ENCODE results near the gene CIITA. TPM values are rescaled to one million over a fixed set of nuclear protein-coding genes. Genes with fewer than 3 reads are reported as not detected.

The CIITA gene
- total RNA-seq, 2 donors from 2014 or later: 0.26 TPM; not detected in 1

DNA sequence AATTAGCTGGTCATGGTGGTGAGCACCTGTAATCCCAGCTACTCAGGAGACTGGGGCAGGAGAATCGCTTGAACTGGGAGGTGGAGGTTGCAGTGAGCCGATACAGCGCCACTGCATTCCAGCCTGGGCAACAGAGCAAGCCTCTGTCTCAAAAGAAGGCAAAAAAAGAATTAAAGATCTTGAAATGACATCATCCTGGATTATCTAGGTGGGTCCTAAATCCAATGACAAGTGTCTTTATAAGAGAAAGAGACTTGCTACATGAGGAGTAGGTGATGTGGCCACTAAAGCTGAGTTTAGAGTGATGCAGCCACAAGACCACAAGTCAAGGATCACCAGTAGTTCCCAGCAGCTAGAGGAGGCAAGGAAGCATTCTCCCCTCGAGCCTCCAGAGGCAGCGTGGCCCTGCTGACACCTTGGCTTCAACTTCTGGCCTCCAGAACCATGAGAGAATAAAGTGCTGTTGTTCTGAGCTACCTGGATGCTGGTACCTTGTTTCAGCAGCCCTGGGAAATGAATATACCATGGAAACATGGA is 15.8 kb downstream of the CIITA start:
- Mint-ChIP-seq H3K4me1 (no peaks in the 10 kb centered on the region), H3K27ac (no peak overlapping the region), H3K4me3 (no peak overlapping the region), H3K9me3 (no peaks in the 10 kb centered on the region), H3K36me3 (ENCODE audit: low read depth) (no peaks in the 10 kb centered on the region), H3K27me3 (ENCODE audit: insufficient read depth) (peaks cover 10% of the 10 kb centered on the region)
- Histone ChIP-seq H3K4me3 (ENCODE audit: low read length) (no peak overlapping the region), H3K27me3 (ENCODE audit: control insufficient read depth, insufficient read depth, low read length, poor library complexity, severe bottlenecking) (peaks cover 4% of the 10 kb centered on the region), H3K9ac (ENCODE audit: extremely low read depth, low read length, poor library complexity, severe bottlenecking) (no peak overlapping the region), H3K9me3 (ENCODE audit: control insufficient read depth, low read length) (no peaks in the 10 kb centered on the region), H3K36me3 (ENCODE audit: control insufficient read depth, insufficient read depth, low read length) (no peaks in the 10 kb centered on the region), H3K4me1 (ENCODE audit: control insufficient read depth, insufficient read depth, low read length) (no peaks in the 10 kb centered on the region), H3K27ac (ENCODE audit: low read depth, low read length) (no peak overlapping the region)
- 82 to 85% methylated on average over 5 of the region's 5 CpGs for WGBS, 2 experiments (ENCODE audit: insufficient coverage in 1 of 2, insufficient read length in 1 of 2)
- TF ChIP-seq, protein P1, sequence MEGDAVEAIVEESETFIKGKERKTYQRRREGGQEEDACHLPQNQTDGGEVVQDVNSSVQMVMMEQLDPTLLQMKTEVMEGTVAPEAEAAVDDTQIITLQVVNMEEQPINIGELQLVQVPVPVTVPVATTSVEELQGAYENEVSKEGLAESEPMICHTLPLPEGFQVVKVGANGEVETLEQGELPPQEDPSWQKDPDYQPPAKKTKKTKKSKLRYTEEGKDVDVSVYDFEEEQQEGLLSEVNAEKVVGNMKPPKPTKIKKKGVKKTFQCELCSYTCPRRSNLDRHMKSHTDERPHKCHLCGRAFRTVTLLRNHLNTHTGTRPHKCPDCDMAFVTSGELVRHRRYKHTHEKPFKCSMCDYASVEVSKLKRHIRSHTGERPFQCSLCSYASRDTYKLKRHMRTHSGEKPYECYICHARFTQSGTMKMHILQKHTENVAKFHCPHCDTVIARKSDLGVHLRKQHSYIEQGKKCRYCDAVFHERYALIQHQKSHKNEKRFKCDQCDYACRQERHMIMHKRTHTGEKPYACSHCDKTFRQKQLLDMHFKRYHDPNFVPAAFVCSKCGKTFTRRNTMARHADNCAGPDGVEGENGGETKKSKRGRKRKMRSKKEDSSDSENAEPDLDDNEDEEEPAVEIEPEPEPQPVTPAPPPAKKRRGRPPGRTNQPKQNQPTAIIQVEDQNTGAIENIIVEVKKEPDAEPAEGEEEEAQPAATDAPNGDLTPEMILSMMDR (conservative IDR thresholded peaks at IDR 0.05): peak; percentile 26
- no peak for DNase-seq

DNA sequence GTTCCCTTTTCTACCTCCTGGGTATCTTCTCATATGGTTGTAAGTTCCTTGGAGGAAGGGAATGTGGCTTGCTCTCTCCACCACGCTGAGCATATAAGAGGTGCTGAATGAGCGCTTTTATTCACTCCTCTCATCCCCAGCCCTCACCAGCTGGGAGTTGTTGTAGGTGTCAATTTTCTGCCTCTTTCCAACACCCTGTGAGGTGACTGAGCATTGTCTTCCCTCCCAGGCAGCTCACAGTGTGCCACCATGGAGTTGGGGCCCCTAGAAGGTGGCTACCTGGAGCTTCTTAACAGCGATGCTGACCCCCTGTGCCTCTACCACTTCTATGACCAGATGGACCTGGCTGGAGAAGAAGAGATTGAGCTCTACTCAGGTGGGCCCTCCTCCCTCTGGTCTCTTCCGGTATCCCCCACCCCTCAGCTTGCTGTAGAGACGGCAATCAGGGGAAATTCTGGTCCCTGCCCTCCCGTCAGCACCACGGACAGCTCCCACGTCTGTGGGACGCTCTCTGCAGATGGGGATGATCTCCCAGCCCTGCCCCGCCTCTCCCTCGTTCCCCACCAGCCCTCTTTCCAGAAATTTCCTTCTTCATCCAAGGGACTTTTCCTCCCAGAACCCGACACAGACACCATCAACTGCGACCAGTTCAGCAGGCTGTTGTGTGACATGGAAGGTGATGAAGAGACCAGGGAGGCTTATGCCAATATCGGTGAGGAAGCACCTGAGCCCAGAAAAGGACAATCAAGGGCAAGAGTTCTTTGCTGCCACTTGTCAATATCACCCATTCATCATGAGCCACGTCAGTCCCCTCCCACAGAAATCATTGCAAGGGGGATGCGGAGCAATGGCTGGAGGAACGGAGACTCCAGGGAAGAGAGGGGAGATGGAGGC is 18.3 kb downstream of the CIITA start:
- peaks cover 6% of the 10 kb centered on the region for H3K27me3 Mint-ChIP-seq (ENCODE audit: insufficient read depth)
- 27 to 50% methylated on average over 2 to 14 of the region's 17 CpGs for whole genome bisulfite sequencing, 2 experiments (ENCODE audit: insufficient coverage in 1 of 2, insufficient read length in 1 of 2)
- no peak overlapping the region for H3K27ac Mint-ChIP-seq

DNA sequence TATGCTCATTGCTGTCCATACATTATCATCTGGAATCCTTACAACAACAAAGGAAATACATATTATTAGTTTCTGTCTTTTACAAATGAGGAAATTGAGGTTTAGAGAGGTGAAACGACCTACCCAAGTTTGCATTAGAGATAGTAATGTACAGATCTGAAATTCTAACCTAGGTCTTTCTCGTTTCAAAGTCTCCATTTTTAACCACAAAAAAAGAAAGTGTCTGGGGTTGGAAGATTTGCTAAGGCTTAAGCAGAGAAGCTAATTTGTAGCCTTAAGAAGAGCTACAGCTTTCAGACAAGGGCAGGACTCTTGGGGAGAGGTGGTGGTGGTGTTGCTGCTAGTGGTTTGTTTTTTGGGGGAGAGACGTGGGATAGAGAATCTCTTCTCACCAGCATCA is 19.2 kb downstream of the CIITA start:
- no peak overlapping the region for H3K4me3 Mint-ChIP-seq
- peaks cover 6% of the 10 kb centered on the region for H3K27me3 Mint-ChIP-seq (ENCODE audit: insufficient read depth)

More for the DNA sequence above, 18.3 kb downstream of the CIITA start:
- H3K9me3 ChIP-seq (ENCODE audit: control insufficient read depth, low read length): no peaks in the 10 kb centered on the region
- Mint-ChIP-seq H3K36me3 (ENCODE audit: low read depth) (no peaks in the 10 kb centered on the region), H3K4me3 (no peak overlapping the region), H3K4me1 (no peaks in the 10 kb centered on the region), H3K9me3 (no peaks in the 10 kb centered on the region)
- DNase-seq: peak; percentile 96
- H3K9ac ChIP-seq (ENCODE audit: extremely low read depth, low read length, poor library complexity, severe bottlenecking): no peak overlapping the region
- TF ChIP-seq, protein P1 (conservative IDR thresholded peaks at IDR 0.05): no peak
- H3K36me3 ChIP-seq (ENCODE audit: control insufficient read depth, insufficient read depth, low read length): no peaks in the 10 kb centered on the region
- H3K4me3 ChIP-seq (ENCODE audit: low read length): no peak overlapping the region
- no peak overlapping the region for H3K27ac ChIP-seq (ENCODE audit: low read depth, low read length)
- H3K4me1 ChIP-seq (ENCODE audit: control insufficient read depth, insufficient read depth, low read length): no peaks in the 10 kb centered on the region
- peaks cover 4% of the 10 kb centered on the region for H3K27me3 ChIP-seq (ENCODE audit: control insufficient read depth, insufficient read depth, low read length, poor library complexity, severe bottlenecking)

More for the DNA sequence above, 19.2 kb downstream of the CIITA start:
- Histone ChIP-seq H3K4me3 (ENCODE audit: low read length) (no peak overlapping the region), H3K9me3 (ENCODE audit: control insufficient read depth, low read length) (no peaks in the 10 kb centered on the region), H3K4me1 (ENCODE audit: control insufficient read depth, insufficient read depth, low read length) (no peaks in the 10 kb centered on the region), H3K36me3 (ENCODE audit: control insufficient read depth, insufficient read depth, low read length) (no peaks in the 10 kb centered on the region), H3K27me3 (ENCODE audit: control insufficient read depth, insufficient read depth, low read length, poor library complexity, severe bottlenecking) (peaks cover 4% of the 10 kb centered on the region), H3K9ac (ENCODE audit: extremely low read depth, low read length, poor library complexity, severe bottlenecking) (no peak overlapping the region), H3K27ac (ENCODE audit: low read depth, low read length) (no peak overlapping the region)
- TF ChIP-seq, protein P1 (conservative IDR thresholded peaks at IDR 0.05): no peak
- H3K9me3 Mint-ChIP-seq: no peaks in the 10 kb centered on the region
- 60 to 78% methylated on average over 1 to 2 of the region's 3 CpGs for WGBS, 2 experiments (ENCODE audit: insufficient coverage in 1 of 2, insufficient read length in 1 of 2)
- H3K36me3 Mint-ChIP-seq (ENCODE audit: low read depth): no peaks in the 10 kb centered on the region
- no peak for DNase-seq
- no peaks in the 10 kb centered on the region for H3K4me1 Mint-ChIP-seq
- H3K27ac Mint-ChIP-seq: no peak overlapping the region

Data from endodermal cell (in vitro differentiated cells).